Chondrocyte (in vitro differentiated cells): ENCODE data around the gene BCO1. TPM values are rescaled to one million over a fixed set of nuclear protein-coding genes. Genes with fewer than 3 reads are reported as not detected.
"Not testable (repeated sequence)": the region's sequence is repeated elsewhere in the genome, so short reads cannot be mapped to it uniquely, and the experiment has no call there.

Experiments used
- DNase-seq: peaks from one replicate; pipeline ENCODE4 v3.0.0; 2021; ENCODE audit warnings: mixed read lengths, low spot score
- H3K27ac Mint-ChIP-seq: one replicate; pipeline ENCODE4 v1.8.0; 2021; ENCODE audit warnings: mild to moderate bottlenecking, moderate library complexity, mixed read lengths; ENCODE audit not compliant: unreplicated experiment
- H3K27me3 Mint-ChIP-seq: 2 replicates; pipeline ENCODE4 v1.8.0; 2021; ENCODE audit warnings: low read depth, mixed read lengths
- H3K36me3 Mint-ChIP-seq: 2 replicates; pipeline ENCODE4 v1.8.0; 2021; ENCODE audit warnings: low read depth, mixed read lengths
- H3K4me1 Mint-ChIP-seq: 2 replicates; pipeline ENCODE4 v1.8.0; 2021; ENCODE audit warnings: low read depth, mild to moderate bottlenecking, mixed read lengths
- H3K4me3 Mint-ChIP-seq: one replicate; pipeline ENCODE4 v1.8.0; 2021; ENCODE audit warnings: mild to moderate bottlenecking, moderate library complexity, mixed read lengths; ENCODE audit not compliant: unreplicated experiment
- H3K9me3 Mint-ChIP-seq: 2 replicates; pipeline ENCODE4 v1.8.0; 2021; ENCODE audit warnings: low read depth, mixed read lengths
- CTCF ChIP-seq: fragments of 200-600 bp; sonication (generic); IDR thresholded peaks from 2 replicates; pipeline ENCODE4 v1.5.0; 2021; ENCODE audit warnings: antibody characterized with exemption, mild to moderate bottlenecking, moderate library complexity
- total RNA-seq: library from RNA; stranded (reverse); gene quantifications from 3 replicates; pipeline ENCODE4 v1.2.1, GENCODE V29; 2021

The BCO1 gene
- total RNA-seq, 1 donor from 2014 or later, result not detected

- H3K9me3 Mint-ChIP-seq, result no peaks in the 10 kb centered on the region
- no peaks in the 10 kb centered on the region for H3K4me1 Mint-ChIP-seq
- H3K36me3 Mint-ChIP-seq, result no peaks in the 10 kb centered on the region
- H3K27ac Mint-ChIP-seq, result no peak overlapping the region
- TF ChIP-seq CTCF, result no peak
- H3K4me3 Mint-ChIP-seq, result no peak overlapping the region
- peaks cover 14% of the 10 kb centered on the region for H3K27me3 Mint-ChIP-seq
- DNase-seq, result no peak
Observed at GRCh38 chr16:81220349-81220748, 18.1 kb upstream of the BCO1 start.

- no peak for TF ChIP-seq CTCF
- Mint-ChIP-seq H3K27me3 (peaks cover 14% of the 10 kb centered on the region), H3K4me1 (no peaks in the 10 kb centered on the region), H3K27ac (no peak overlapping the region), H3K9me3 (no peaks in the 10 kb centered on the region), H3K4me3 (no peak overlapping the region), H3K36me3 (no peaks in the 10 kb centered on the region)
- no peak for DNase-seq
Observed at GRCh38 chr16:81221731-81222130, 16.8 kb upstream of the BCO1 start.

GRCh38 chr16:81224824-81225223, 13.7 kb upstream of the BCO1 start:
- Mint-ChIP-seq H3K36me3 (no peaks in the 10 kb centered on the region), H3K4me1 (no peaks in the 10 kb centered on the region), H3K4me3 (no peak overlapping the region), H3K27ac (no peak overlapping the region), H3K27me3 (peaks cover 27% of the 10 kb centered on the region), H3K9me3 (no peaks in the 10 kb centered on the region)
- no peak for DNase-seq
- no peak for TF ChIP-seq CTCF

- not testable (repeated sequence) for DNase-seq, H3K36me3 Mint-ChIP-seq, H3K27ac Mint-ChIP-seq, H3K4me3 Mint-ChIP-seq, H3K9me3 Mint-ChIP-seq, H3K4me1 Mint-ChIP-seq
- peaks cover 26% of the 10 kb centered on the region for H3K27me3 Mint-ChIP-seq
Observed at GRCh38 chr16:81225697-81226096, 12.8 kb upstream of the BCO1 start.

- Mint-ChIP-seq H3K4me1 (no peaks in the 10 kb centered on the region), H3K9me3 (no peaks in the 10 kb centered on the region), H3K4me3 (no peak overlapping the region), H3K27me3 (peaks cover 34% of the 10 kb centered on the region), H3K36me3 (no peaks in the 10 kb centered on the region), H3K27ac (no peak overlapping the region)
- no peak for TF ChIP-seq CTCF
- no peak for DNase-seq
Observed at GRCh38 chr16:81227785-81228184, 10.7 kb upstream of the BCO1 start.

GRCh38 chr16:81229811-81230210, 8.7 kb upstream of the BCO1 start:
- no peak for DNase-seq
- Mint-ChIP-seq H3K4me1 (no peaks in the 10 kb centered on the region), H3K9me3 (no peaks in the 10 kb centered on the region), H3K27ac (no peak overlapping the region), H3K27me3 (peaks cover 33% of the 10 kb centered on the region), H3K4me3 (no peak overlapping the region), H3K36me3 (no peaks in the 10 kb centered on the region)
- TF ChIP-seq CTCF, result no peak
